Measurements from ENCODE around the gene APOO.

DNA sequence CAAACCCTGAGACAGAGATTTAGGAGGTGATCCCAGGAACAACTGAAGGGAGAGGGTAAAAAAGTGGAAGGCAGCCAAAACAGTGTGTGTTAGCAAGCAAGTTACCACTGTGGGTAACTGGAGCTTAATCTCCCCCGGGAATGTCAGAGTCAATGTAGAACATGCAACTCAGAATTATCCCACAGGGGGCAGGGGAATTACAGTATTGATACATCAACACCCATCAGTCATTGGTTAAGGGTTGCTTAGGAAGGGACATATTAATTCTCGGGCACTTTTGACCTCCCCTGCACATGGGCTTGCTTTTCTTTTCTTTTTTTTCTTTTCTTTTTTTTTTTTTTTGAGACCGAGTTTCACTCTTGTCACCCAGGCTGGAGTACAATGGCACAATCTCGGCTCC lies 29.4 kb upstream of the APOO start:
- TF ChIP-seq POLR2A (IDR thresholded peaks at IDR 0.05; ENCODE audit: low read depth, low read length): no peak
- TF ChIP-seq, protein P1, sequence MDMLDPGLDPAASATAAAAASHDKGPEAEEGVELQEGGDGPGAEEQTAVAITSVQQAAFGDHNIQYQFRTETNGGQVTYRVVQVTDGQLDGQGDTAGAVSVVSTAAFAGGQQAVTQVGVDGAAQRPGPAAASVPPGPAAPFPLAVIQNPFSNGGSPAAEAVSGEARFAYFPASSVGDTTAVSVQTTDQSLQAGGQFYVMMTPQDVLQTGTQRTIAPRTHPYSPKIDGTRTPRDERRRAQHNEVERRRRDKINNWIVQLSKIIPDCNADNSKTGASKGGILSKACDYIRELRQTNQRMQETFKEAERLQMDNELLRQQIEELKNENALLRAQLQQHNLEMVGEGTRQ (IDR thresholded peaks at IDR 0.05; ENCODE audit: low read depth, low read length): no peak
- no peak for TF ChIP-seq MXI1 (IDR thresholded peaks at IDR 0.05; ENCODE audit: borderline replicate concordance, low read depth, low read length)
- TF ChIP-seq, protein P2, sequence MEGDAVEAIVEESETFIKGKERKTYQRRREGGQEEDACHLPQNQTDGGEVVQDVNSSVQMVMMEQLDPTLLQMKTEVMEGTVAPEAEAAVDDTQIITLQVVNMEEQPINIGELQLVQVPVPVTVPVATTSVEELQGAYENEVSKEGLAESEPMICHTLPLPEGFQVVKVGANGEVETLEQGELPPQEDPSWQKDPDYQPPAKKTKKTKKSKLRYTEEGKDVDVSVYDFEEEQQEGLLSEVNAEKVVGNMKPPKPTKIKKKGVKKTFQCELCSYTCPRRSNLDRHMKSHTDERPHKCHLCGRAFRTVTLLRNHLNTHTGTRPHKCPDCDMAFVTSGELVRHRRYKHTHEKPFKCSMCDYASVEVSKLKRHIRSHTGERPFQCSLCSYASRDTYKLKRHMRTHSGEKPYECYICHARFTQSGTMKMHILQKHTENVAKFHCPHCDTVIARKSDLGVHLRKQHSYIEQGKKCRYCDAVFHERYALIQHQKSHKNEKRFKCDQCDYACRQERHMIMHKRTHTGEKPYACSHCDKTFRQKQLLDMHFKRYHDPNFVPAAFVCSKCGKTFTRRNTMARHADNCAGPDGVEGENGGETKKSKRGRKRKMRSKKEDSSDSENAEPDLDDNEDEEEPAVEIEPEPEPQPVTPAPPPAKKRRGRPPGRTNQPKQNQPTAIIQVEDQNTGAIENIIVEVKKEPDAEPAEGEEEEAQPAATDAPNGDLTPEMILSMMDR (conservative IDR thresholded peaks at IDR 0.05; ENCODE audit: low read depth, low read length): no peak
- no peak for TF ChIP-seq MAFK (IDR thresholded peaks at IDR 0.05; ENCODE audit: low read depth, low read length)
- TF ChIP-seq BHLHE40 (IDR thresholded peaks at IDR 0.05; ENCODE audit: low read depth, low read length): no peak
- no peak for TF ChIP-seq RAD21 (IDR thresholded peaks at IDR 0.05; ENCODE audit: low read length)
- no peak for TF ChIP-seq RFX5 (IDR thresholded peaks at IDR 0.05; ENCODE audit: low read depth, low read length)
- no peak for TF ChIP-seq SMC3 (IDR thresholded peaks at IDR 0.05; ENCODE audit: low read depth, low read length)
- TF ChIP-seq CHD1 (IDR thresholded peaks at IDR 0.05; ENCODE audit: low read depth, low read length): no peak
- TF ChIP-seq CEBPB (IDR thresholded peaks at IDR 0.05; ENCODE audit: low read depth, low read length): no peak
- no peak for TF ChIP-seq RCOR1 (IDR thresholded peaks at IDR 0.05; ENCODE audit: insufficient replicate concordance, low read length)
